ENCODE measurements around the gene LRRC8A.
A peak's percentile ranks its signal among the peaks of the same experiment; 100 is the strongest.

LRRC8A gene

DNA sequence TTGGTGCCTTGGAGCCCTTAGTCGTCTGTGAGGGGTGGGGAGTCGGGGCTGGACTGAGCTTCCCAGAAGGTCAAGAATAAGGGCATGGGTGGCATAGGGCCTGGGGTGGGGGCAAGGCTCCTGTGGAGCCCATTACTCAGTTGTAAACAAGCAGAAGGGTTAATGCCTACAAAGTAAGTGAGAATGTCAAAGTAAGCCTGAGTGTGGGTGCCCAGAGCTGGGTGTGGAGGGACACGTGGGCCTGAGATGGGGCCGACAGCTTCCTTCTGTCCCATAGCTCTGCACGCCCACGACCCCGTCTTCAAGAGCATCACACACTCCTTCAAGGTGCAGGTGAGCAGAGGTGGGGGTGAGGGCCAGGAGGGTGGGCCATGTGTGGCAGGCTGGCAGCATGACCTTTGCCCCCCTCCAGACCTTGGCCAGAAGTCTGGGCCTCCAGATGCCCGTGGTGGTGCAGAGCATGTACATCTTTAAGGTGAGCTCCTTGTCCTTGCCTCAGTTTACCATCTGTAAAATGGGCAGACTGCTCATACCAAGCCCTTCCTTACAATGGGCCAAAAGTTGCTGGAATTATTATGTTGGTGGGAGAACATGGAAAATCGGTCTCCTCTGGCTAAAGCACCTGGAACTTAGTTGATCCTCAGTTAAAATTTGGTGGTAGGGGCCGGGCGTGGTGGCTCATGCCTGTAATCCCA lies 54.4 kb downstream of the LRRC8A start:
- H3K4me2 ChIP-seq (ENCODE audit: low read length) = no peak overlapping the region
- no peaks in the 10 kb centered on the region for H3K27me3 ChIP-seq (ENCODE audit: control insufficient read depth, insufficient read depth, low read length)
- H3K4me1 ChIP-seq = no peaks in the 10 kb centered on the region
- no peaks in the 10 kb centered on the region for H3K79me2 ChIP-seq
- TF ChIP-seq CTCF (IDR thresholded peaks at IDR 0.05) = no peak
- H2AFZ ChIP-seq = no peak overlapping the region
- H3K4me3 ChIP-seq (ENCODE audit: low read depth, low read length) = no peak overlapping the region
- no peaks in the 10 kb centered on the region for H3K9me3 ChIP-seq (ENCODE audit: control insufficient read depth, low read length)
- H3K27ac ChIP-seq = no peak overlapping the region
- H3K36me3 ChIP-seq (ENCODE audit: control insufficient read depth, insufficient read depth, low read length) = no peaks in the 10 kb centered on the region
- H3K9ac ChIP-seq = no peak overlapping the region

DNA sequence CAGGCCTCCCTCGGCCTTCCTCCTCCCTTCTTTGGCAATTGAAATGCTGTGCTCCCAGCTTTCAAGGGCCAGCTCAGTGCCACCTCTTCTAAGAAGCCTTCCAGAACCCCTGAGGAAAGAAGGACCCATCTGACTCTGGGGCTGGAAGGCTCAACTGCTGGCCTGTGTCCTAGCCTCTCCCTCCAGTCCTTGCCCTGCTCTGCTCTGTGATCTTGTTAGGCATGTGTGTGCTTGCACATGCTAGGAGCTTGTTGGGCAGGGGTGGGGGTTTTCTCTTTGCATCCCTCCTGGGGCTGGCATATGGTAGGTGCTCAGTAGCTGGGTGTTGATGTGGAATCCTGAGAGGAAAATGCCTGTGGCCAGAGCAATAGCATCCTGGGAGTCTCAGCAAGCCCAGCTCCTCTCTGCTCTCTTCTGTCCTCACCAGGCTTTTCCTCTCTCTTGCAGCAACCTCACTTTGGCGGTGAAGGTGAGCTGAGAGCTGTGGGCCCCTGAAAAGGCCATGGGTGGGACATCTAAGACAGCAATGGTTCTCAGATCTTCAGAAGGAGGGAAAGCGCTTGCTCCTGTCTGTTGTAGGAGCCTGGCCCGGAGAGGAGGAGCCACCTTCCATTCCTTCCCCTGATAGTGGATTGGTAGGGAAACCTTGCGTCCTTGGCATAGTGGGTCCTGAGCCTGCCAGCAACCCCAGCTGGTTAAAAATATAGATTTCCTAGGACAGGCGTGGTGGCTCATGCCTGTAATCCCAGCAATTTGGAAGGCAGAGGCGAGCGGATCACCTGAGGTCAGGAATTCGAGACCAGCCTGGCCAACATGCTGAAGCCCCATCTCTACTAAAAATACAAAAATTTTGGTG lies 55.6 kb downstream of the LRRC8A start:
- H3K27me3 ChIP-seq (ENCODE audit: control insufficient read depth, insufficient read depth, low read length) = no peaks in the 10 kb centered on the region
- H3K4me3 ChIP-seq (ENCODE audit: low read depth, low read length) = no peak overlapping the region
- no peak overlapping the region for H3K27ac ChIP-seq
- H2AFZ ChIP-seq = no peak overlapping the region
- no peaks in the 10 kb centered on the region for H3K9me3 ChIP-seq (ENCODE audit: control insufficient read depth, low read length)
- no peak overlapping the region for H3K9ac ChIP-seq
- TF ChIP-seq CTCF (IDR thresholded peaks at IDR 0.05) = no peak
- no peaks in the 10 kb centered on the region for H3K79me2 ChIP-seq
- no peak overlapping the region for H3K4me2 ChIP-seq (ENCODE audit: low read length)
- H3K36me3 ChIP-seq (ENCODE audit: control insufficient read depth, insufficient read depth, low read length) = no peaks in the 10 kb centered on the region
- H3K4me1 ChIP-seq = no peaks in the 10 kb centered on the region

DNA sequence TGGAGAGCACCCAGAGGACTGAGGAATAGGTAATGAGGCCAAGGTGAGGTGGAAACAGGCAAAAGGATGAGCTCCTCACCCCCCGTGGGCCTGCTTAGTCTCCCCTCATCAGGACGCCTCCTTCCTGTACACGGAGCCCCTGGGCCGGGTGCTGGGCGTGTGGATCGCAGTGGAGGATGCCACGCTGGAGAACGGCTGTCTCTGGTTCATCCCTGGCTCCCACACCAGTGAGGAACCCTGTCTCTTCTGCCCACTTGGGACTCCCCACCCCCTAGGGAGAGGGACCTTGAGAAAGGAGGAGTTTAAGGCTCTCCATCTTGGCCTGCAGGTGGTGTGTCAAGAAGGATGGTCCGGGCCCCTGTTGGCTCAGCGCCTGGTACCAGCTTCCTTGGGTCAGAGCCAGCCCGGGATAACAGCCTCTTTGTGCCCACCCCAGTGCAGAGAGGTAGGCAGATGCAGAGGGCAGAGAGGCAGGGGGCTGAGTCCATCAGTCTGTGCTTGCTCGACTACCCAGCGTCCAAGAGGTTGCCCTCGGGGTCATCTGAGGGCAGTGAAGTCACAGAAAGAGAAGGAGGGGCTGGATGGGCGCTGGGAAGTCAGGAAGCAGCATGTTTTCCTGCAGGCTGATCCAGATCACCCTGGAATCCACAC lies 58.5 kb downstream of the LRRC8A start:
- no peaks in the 10 kb centered on the region for H3K4me1 ChIP-seq
- H3K4me3 ChIP-seq (ENCODE audit: low read depth, low read length) = no peak overlapping the region
- no peak overlapping the region for H3K4me2 ChIP-seq (ENCODE audit: low read length)
- H3K79me2 ChIP-seq = no peaks in the 10 kb centered on the region
- H3K9me3 ChIP-seq (ENCODE audit: control insufficient read depth, low read length) = no peaks in the 10 kb centered on the region
- H3K9ac ChIP-seq = no peak overlapping the region
- no peak for TF ChIP-seq CTCF (IDR thresholded peaks at IDR 0.05)
- no peaks in the 10 kb centered on the region for H3K27me3 ChIP-seq (ENCODE audit: control insufficient read depth, insufficient read depth, low read length)
- H2AFZ ChIP-seq = no peak overlapping the region
- H3K36me3 ChIP-seq (ENCODE audit: control insufficient read depth, insufficient read depth, low read length) = no peaks in the 10 kb centered on the region
- no peak overlapping the region for H3K27ac ChIP-seq

DNA sequence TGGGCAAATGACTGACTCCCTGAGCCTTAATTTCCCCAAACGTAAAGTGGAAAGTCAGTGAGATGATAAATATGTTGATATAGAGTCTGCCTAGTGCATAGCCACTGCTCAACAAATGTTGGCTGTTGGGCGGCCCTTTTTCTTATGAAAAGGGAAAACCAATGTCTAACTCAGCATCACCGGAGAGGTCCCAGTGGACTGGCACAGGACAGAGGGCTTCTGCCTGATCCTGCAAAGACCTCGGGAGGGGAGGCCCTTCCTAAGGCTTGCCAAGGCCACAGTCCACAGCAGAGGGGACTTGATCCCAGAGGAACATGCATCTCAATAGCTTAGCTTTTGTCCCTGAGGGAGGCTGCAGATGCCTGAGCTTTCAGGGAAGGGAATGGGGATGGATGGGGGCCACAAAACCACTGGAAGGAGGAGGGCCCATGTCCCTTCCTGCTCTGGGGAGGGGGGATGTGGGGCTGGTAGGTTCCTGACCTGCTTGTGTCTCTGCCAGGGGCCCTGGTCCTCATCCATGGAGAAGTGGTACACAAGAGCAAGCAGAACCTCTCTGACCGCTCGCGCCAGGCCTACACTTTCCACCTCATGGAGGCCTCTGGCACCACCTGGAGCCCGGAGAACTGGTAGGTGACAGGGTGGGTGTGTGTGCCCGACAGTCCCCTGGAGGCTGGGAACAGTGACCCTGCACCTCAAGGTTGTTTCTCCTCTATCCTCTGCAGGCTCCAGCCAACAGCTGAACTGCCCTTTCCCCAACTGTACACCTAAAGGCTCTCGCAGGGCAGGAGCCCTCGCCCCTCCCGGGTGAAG lies 59.2 kb downstream of the LRRC8A start:
- Histone ChIP-seq H3K27ac (peak overlapping the region; percentile 15), H3K9ac (no peak overlapping the region)

More for the DNA sequence above, 59.2 kb downstream of the LRRC8A start:
- Histone ChIP-seq H3K9me3 (ENCODE audit: control insufficient read depth, low read length) (no peaks in the 10 kb centered on the region), H3K27me3 (ENCODE audit: control insufficient read depth, insufficient read depth, low read length) (no peaks in the 10 kb centered on the region), H3K4me3 (ENCODE audit: low read depth, low read length) (no peak overlapping the region), H3K36me3 (ENCODE audit: control insufficient read depth, insufficient read depth, low read length) (no peaks in the 10 kb centered on the region), H3K4me2 (ENCODE audit: low read length) (no peak overlapping the region), H3K4me1 (no peaks in the 10 kb centered on the region), H3K79me2 (no peaks in the 10 kb centered on the region), H2AFZ (no peak overlapping the region)
- no peak for TF ChIP-seq CTCF (IDR thresholded peaks at IDR 0.05)

Measured in parathyroid adenoma (tissue), 2 donors.